HG03095 (cell line): ENCODE data around the gene MT1B.

Source experiments
- ATAC-seq: cut with Tn5 transposase; IDR thresholded peaks from one replicate; pipeline ENCODE4 v1.9.1; 2021; ENCODE audit warnings: moderate library complexity; ENCODE audit not compliant: unreplicated experiment

MT1B gene

GRCh38 chr16:56651586-56651985, at the start of gene MT1B:
Gene MT1B, plus strand, starts transcription at chr16:56651886. Its CDS starts 68 bp downstream, at chr16:56651954.
- no peak for ATAC-seq

GRCh38 chr16:56603589-56603988, 48.1 kb upstream of the MT1B start:
- no peak for ATAC-seq

- no peak for ATAC-seq
Observed at GRCh38 chr16:56604966-56605365, 46.7 kb upstream of the MT1B start.

GRCh38 chr16:56605475-56605874, 46.2 kb upstream of the MT1B start:
- no peak for ATAC-seq

- no peak for ATAC-seq
Observed at GRCh38 chr16:56606071-56606475, 45.6 kb upstream of the MT1B start.

- ATAC-seq: no peak
Observed at GRCh38 chr16:56606476-56607108, 45.1 kb upstream of the MT1B start.

- ATAC-seq: no peak
Observed at GRCh38 chr16:56607109-56607618, 44.5 kb upstream of the MT1B start.

GRCh38 chr16:56607675-56608042, 44.0 kb upstream of the MT1B start:
- no peak for ATAC-seq

GRCh38 chr16:56608043-56608875, 43.4 kb upstream of the MT1B start, which contains the start of gene MT2A:
Gene MT2A, plus strand, starts transcription at chr16:56608584. Its CDS starts 72 bp downstream, at chr16:56608656.
- peak; percentile 84 for ATAC-seq

GRCh38 chr16:56608876-56609462, 42.7 kb upstream of the MT1B start:
- ATAC-seq: no peak

GRCh38 chr16:56609463-56609921, 42.2 kb upstream of the MT1B start:
- ATAC-seq: peak; percentile 33

GRCh38 chr16:56610017-56610608, 41.6 kb upstream of the MT1B start:
- no peak for ATAC-seq

- ATAC-seq: no peak
Observed at GRCh38 chr16:56610609-56611111, 41.0 kb upstream of the MT1B start.

- ATAC-seq: no peak
Observed at GRCh38 chr16:56611281-56611833, 40.3 kb upstream of the MT1B start.

GRCh38 chr16:56613706-56614105, 38.0 kb upstream of the MT1B start:
- ATAC-seq: no peak

GRCh38 chr16:56614549-56614991, 37.1 kb upstream of the MT1B start:
- no peak for ATAC-seq

- no peak for ATAC-seq
Observed at GRCh38 chr16:56615353-56615752, 36.3 kb upstream of the MT1B start.

GRCh38 chr16:56616608-56617211, 35.0 kb upstream of the MT1B start:
- no peak for ATAC-seq

- ATAC-seq: no peak
Observed at GRCh38 chr16:56617212-56618085, 34.2 kb upstream of the MT1B start.
